Lower leg skin (tissue), 3 donors: ENCODE results near the gene YWHAB.

Source experiments
- CTCF ChIP-seq, 3 donors: fragments of 450-650 bp; IDR thresholded peaks; one replicate each; pipeline ENCODE4 v1.5.1; 2016; ENCODE audit warnings: antibody characterized with exemption in 3 of 3, mild to moderate bottlenecking in 3 of 3, moderate library complexity in 2 of 3
- POLR2A ChIP-seq, 2 donors: fragments of 450-650 bp; IDR thresholded peaks; one replicate each; pipeline ENCODE4 v1.6.1; 2016 to 2017; ENCODE audit warnings: antibody characterized with exemption in 2 of 2, mild to moderate bottlenecking in 1 of 2, moderate library complexity in 1 of 2

GRCh38 chr20:44932916-44933315, 47.4 kb downstream of the YWHAB start:
- no peak for TF ChIP-seq CTCF (IDR thresholded peaks at IDR 0.05)
- no peak for TF ChIP-seq POLR2A (IDR thresholded peaks at IDR 0.05)
